HCT116 (cell line): ENCODE measurements around the gene EIF2AK3. TPM values are rescaled to one million over a fixed set of nuclear protein-coding genes. Genes with fewer than 3 reads are reported as not detected.

ENCODE experiments used
- ATAC-seq: fragments of 200-7000 bp; cut with Tn5 transposase; 2 replicates; pipeline ENCODE4 v1.9.1; 2020; ENCODE audit warnings: mild to moderate bottlenecking, moderate library complexity
- BruUV-seq: library from RNA; stranded (reverse); fragments of 400-500 nt; replicated peaks from 2 replicates; lab custom pipeline; 2021; lab: Mats Ljungman, UMichigan
- CTCF ChIA-PET: fragments of 300-600 bp; sonication (Branson Sonifier 250); formaldehyde crosslinking; loops from one replicate; lab custom pipeline; 2021; ENCODE audit warnings: antibody characterized with exemption; lab: Charles Lee
- POLR2A ChIA-PET: fragments of 300-600, 350-600 bp; sonication (Branson Sonifier 250); formaldehyde crosslinking; loops from one replicate; lab custom pipeline; 2021; ENCODE audit warnings: antibody characterized with exemption; lab: Charles Lee
- RAD21 ChIA-PET, 2 experiments: fragments of 300-600 bp; sonication (Branson Sonifier 250); formaldehyde crosslinking; loops; one replicate each; lab custom pipeline; 2023; ENCODE audit warnings: low total read pairs in 2 of 2; ENCODE audit not compliant: uncharacterized antibody in 2 of 2, unreplicated experiment in 2 of 2, low non-redundant PET in 1 of 2; lab: Charles Lee
- DNase-seq: peaks from one replicate; pipeline ENCODE4 v3.0.0-alpha.2; 2010; ENCODE audit warnings: low read depth, low spot score
- H2AFZ ChIP-seq: fragments of 200-600 bp; shearing (Covaris generic), sonication (generic); 2 replicates; pipeline ENCODE4 v1.6.1; 2017; ENCODE audit warnings: low read depth, mixed run types, mixed read lengths, antibody characterized with exemption, low read length; ENCODE audit not compliant: poor library complexity, severe bottlenecking
- H3K27ac ChIP-seq: 2 replicates; pipeline ENCODE4 v1.5.1; 2012; ENCODE audit warnings: low read depth, low read length
- H3K27me3 ChIP-seq: fragments of 200-600 bp; sonication (generic); 2 replicates; pipeline ENCODE4 v1.6.1; 2016; ENCODE audit warnings: mixed run types, low read length, mixed read lengths; ENCODE audit not compliant: insufficient read depth
- H3K36me3 ChIP-seq, 2 experiments: fragments of 200-500 bp in 1 of 2; fragments of 200-600 bp in 1 of 2; sonication (Bioruptor generic) in 1 of 2; sonication (generic) in 1 of 2; 2 replicates each; pipeline versions ENCODE4 v1.5.1 to v1.6.1; 2014 to 2016; ENCODE audit warnings: low read length in 2 of 2, inconsistent platforms in 1 of 2, mixed read lengths in 1 of 2, mixed run types in 1 of 2; ENCODE audit not compliant: insufficient read depth in 2 of 2, control insufficient read depth in 1 of 2
- H3K4me1 ChIP-seq, 2 experiments: fragments of 200-600 bp in 1 of 2; sonication (generic) in 1 of 2; 2 replicates each; pipeline versions ENCODE4 v1.5.1 to v1.6.1; 2012 to 2017; ENCODE audit warnings: low read length in 2 of 2, inconsistent platforms in 1 of 2, mild to moderate bottlenecking in 1 of 2, mixed read lengths in 1 of 2, mixed run types in 1 of 2, moderate library complexity in 1 of 2; ENCODE audit not compliant: insufficient read depth in 2 of 2, control insufficient read depth in 1 of 2
- H3K4me2 ChIP-seq: fragments of 200-600 bp; sonication (generic); 2 replicates; pipeline ENCODE4 v1.6.1; 2017; ENCODE audit warnings: mixed run types, low read length, mixed read lengths
- H3K4me3 ChIP-seq, 2 experiments: fragments of 200-600 bp in 1 of 2; sonication (generic) in 1 of 2; replicated peaks in 1 of 2; 2 replicates each; pipeline ENCODE4 v1.5.1; 2011 to 2016; ENCODE audit warnings: low read length in 2 of 2, control low read depth in 1 of 2, low read depth in 1 of 2, mild to moderate bottlenecking in 1 of 2, mixed read lengths in 1 of 2, mixed run types in 1 of 2
- H3K79me2 ChIP-seq: fragments of 200-600 bp; sonication (generic); 2 replicates; pipeline ENCODE4 v1.6.1; 2017; ENCODE audit warnings: mild to moderate bottlenecking, mixed run types, low read length, moderate library complexity, mixed read lengths; ENCODE audit not compliant: insufficient read depth
- H3K9ac ChIP-seq: fragments of 200-600 bp; sonication (generic); 2 replicates; pipeline ENCODE4 v1.6.1; 2016; ENCODE audit warnings: low read length, mixed read lengths
- H3K9me2 ChIP-seq: fragments of 200-600 bp; sonication (generic), shearing (Covaris generic); 2 replicates; pipeline ENCODE4 v1.6.1; 2017; ENCODE audit warnings: mixed run types, mild to moderate bottlenecking, moderate library complexity; ENCODE audit not compliant: insufficient read depth
- H3K9me3 ChIP-seq, 2 experiments: fragments of 200-500 bp in 1 of 2; fragments of 200-600 bp in 1 of 2; sonication (Bioruptor generic) in 1 of 2; sonication (generic) in 1 of 2; 2 replicates each; pipeline ENCODE4 v1.6.1; 2014 to 2017; ENCODE audit warnings: low read length in 2 of 2, mixed read lengths in 2 of 2, inconsistent platforms in 1 of 2, low read depth in 1 of 2, mild to moderate bottlenecking in 1 of 2, mixed run types in 1 of 2, moderate library complexity in 1 of 2; ENCODE audit not compliant: control insufficient read depth in 1 of 2, insufficient read depth in 1 of 2
- H4K20me1 ChIP-seq: fragments of 200-600 bp; sonication (generic), shearing (Covaris generic); 2 replicates; pipeline ENCODE4 v1.6.1; 2017; ENCODE audit warnings: mixed run types, mild to moderate bottlenecking, moderate library complexity; ENCODE audit not compliant: insufficient read depth
- CBX3 ChIP-seq: IDR thresholded peaks from 2 replicates; pipeline ENCODE4 v1.6.1; 2012; ENCODE audit warnings: low read depth
- CEBPB ChIP-seq: IDR thresholded peaks from 2 replicates; pipeline ENCODE4 v1.6.1; 2012; ENCODE audit warnings: low read depth
- EGR1 ChIP-seq: IDR thresholded peaks from 2 replicates; pipeline ENCODE4 v1.6.1; 2012; ENCODE audit warnings: low read depth
- EZH2 ChIP-seq: fragments of 200-600 bp; sonication (generic); IDR thresholded peaks from 2 replicates; pipeline ENCODE4 v1.6.1; 2017; ENCODE audit warnings: antibody characterized with exemption, mixed run types
- EZH2phosphoT487 ChIP-seq: fragments of 200-600 bp; IDR thresholded peaks from 2 replicates; pipeline ENCODE4 v1.6.1; 2018; ENCODE audit warnings: antibody characterized with exemption, borderline replicate concordance
- FOSL1 ChIP-seq: IDR thresholded peaks from 2 replicates; pipeline ENCODE4 v1.6.1; 2012; ENCODE audit warnings: low read depth
- JUND ChIP-seq: IDR thresholded peaks from 2 replicates; pipeline ENCODE4 v1.6.1; 2012
- POLR2A ChIP-seq: IDR thresholded peaks from 2 replicates; pipeline ENCODE4 v1.7.0; 2011; ENCODE audit warnings: borderline replicate concordance; ENCODE audit not compliant: insufficient read depth, insufficient read length; ENCODE audit errors: extremely low read depth
- RAD21 ChIP-seq: IDR thresholded peaks from 2 replicates; pipeline ENCODE4 v1.6.1; 2012; ENCODE audit warnings: low read depth, mild to moderate bottlenecking
- SIN3A ChIP-seq: IDR thresholded peaks from 2 replicates; pipeline ENCODE4 v1.6.1; 2012; ENCODE audit warnings: low read depth
- SP1 ChIP-seq: IDR thresholded peaks from 2 replicates; pipeline ENCODE4 v1.6.1; 2012; ENCODE audit warnings: low read depth
- TCF7L2 ChIP-seq: IDR thresholded peaks from 2 replicates; pipeline ENCODE4 v1.7.0; 2011; ENCODE audit warnings: borderline replicate concordance, inconsistent platforms; ENCODE audit not compliant: insufficient read depth, insufficient read length; ENCODE audit errors: extremely low read depth
- YY1 ChIP-seq: IDR thresholded peaks from 2 replicates; pipeline ENCODE4 v1.6.1; 2011; ENCODE audit warnings: low read length, low read depth, moderate library complexity, mild to moderate bottlenecking; ENCODE audit not compliant: insufficient replicate concordance; ENCODE audit errors: extremely low read depth
- ZNF274 ChIP-seq: fragments of 200-500 bp; sonication (Bioruptor generic); IDR thresholded peaks from 2 replicates; pipeline ENCODE4 v1.6.1; 2014; ENCODE audit warnings: mild to moderate bottlenecking, low read depth, low read length, inconsistent platforms
- intact Hi-C: fragments of 100-400 bp; cut with micrococcal nuclease; formaldehyde crosslinking; loops from 2 replicates; pipeline ENCODE4 v1.10.0; 2022
- total RNA-seq: library from RNA; stranded (reverse); gene quantifications from one replicate; pipeline ENCODE4 v1.2.1, GENCODE V29; 2021; ENCODE audit not compliant: unreplicated experiment
- TF ChIP-seq, protein P1 (sequence below): IDR thresholded peaks from 2 replicates; pipeline ENCODE4 v1.6.1; 2012
- TF ChIP-seq, protein P2 (sequence below), 3 experiments: fragments of 200-600 bp in 1 of 3; sonication (generic) in 1 of 3; IDR thresholded peaks in 2 of 3; conservative IDR thresholded peaks in 1 of 3; 2 replicates each; pipeline ENCODE4 v1.5.1; 2012 to 2017; ENCODE audit warnings: low read depth in 2 of 3, low read length in 2 of 3, antibody characterized with exemption in 1 of 3, borderline replicate concordance in 1 of 3, control low read depth in 1 of 3, mild to moderate bottlenecking in 1 of 3, mixed read lengths in 1 of 3, mixed run types in 1 of 3, moderate library complexity in 1 of 3; ENCODE audit not compliant: insufficient read depth in 1 of 3
- TF ChIP-seq, protein P3 (sequence below): IDR thresholded peaks from 2 replicates; pipeline ENCODE4 v1.6.1; 2011; ENCODE audit warnings: mild to moderate bottlenecking, low read length, moderate library complexity; ENCODE audit not compliant: insufficient replicate concordance; ENCODE audit errors: extremely low read depth

The EIF2AK3 gene
- total RNA-seq, 1 experiment from 2014 or later, result 8.9 TPM

DNA sequence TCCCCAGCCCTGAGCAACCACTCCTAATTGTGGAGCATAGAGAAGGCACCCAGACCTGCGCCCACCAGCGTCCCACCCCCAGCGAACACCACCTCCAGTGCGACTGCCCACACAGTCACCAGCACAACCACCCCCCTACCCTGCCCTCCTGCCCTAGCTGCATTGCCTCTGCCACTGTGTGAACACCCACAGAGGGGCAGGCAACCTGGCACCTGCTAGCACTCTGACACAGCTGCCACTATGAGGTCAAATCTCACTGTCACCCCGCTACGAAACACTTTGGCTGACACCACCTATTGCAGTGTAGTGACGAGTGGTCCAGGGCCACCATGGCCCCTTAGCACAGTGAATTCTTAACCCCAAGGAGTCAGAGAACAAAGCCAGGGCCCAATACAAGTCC is 14.1 kb upstream of the EIF2AK3 start:
- Histone ChIP-seq H3K36me3 (no peaks in the 10 kb centered on the region), H3K9me3 (no peaks in the 10 kb centered on the region), H3K4me1 (peaks cover 12 to 15% of the 10 kb centered on the region in 2 experiments; a peak in 3 of 4 replicates), H2AFZ (no peak overlapping the region), H3K79me2 (no peaks in the 10 kb centered on the region), H3K27me3 (no peaks in the 10 kb centered on the region)
- no peak for ATAC-seq
- no TSS peak for BruUV-seq
- CTCF ChIA-PET, result no interaction called here
- TF ChIP-seq EGR1, result no peak
- no peak for TF ChIP-seq SP1
- TF ChIP-seq JUND, result no peak
- TF ChIP-seq RAD21, result no peak
- no peak for TF ChIP-seq TCF7L2
- TF ChIP-seq, protein P1, sequence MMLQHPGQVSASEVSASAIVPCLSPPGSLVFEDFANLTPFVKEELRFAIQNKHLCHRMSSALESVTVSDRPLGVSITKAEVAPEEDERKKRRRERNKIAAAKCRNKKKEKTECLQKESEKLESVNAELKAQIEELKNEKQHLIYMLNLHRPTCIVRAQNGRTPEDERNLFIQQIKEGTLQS, result no peak
- TF ChIP-seq, protein P2, sequence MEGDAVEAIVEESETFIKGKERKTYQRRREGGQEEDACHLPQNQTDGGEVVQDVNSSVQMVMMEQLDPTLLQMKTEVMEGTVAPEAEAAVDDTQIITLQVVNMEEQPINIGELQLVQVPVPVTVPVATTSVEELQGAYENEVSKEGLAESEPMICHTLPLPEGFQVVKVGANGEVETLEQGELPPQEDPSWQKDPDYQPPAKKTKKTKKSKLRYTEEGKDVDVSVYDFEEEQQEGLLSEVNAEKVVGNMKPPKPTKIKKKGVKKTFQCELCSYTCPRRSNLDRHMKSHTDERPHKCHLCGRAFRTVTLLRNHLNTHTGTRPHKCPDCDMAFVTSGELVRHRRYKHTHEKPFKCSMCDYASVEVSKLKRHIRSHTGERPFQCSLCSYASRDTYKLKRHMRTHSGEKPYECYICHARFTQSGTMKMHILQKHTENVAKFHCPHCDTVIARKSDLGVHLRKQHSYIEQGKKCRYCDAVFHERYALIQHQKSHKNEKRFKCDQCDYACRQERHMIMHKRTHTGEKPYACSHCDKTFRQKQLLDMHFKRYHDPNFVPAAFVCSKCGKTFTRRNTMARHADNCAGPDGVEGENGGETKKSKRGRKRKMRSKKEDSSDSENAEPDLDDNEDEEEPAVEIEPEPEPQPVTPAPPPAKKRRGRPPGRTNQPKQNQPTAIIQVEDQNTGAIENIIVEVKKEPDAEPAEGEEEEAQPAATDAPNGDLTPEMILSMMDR (IDR thresholded peaks at IDR 0.05 in 2 of 3, conservative IDR thresholded peaks at IDR 0.05 in 1 of 3; ENCODE audit: borderline replicate concordance in 1 of 3, insufficient read depth in 1 of 3, low read depth in 2 of 3, low read length in 2 of 3), result no peak
- no peak for TF ChIP-seq SIN3A
- no peak for TF ChIP-seq EZH2
- no peak for TF ChIP-seq FOSL1
- no peak for TF ChIP-seq YY1
- no peak for TF ChIP-seq CEBPB
- no peak for TF ChIP-seq EZH2phosphoT487
- no peak for TF ChIP-seq CBX3
- TF ChIP-seq, protein P3, sequence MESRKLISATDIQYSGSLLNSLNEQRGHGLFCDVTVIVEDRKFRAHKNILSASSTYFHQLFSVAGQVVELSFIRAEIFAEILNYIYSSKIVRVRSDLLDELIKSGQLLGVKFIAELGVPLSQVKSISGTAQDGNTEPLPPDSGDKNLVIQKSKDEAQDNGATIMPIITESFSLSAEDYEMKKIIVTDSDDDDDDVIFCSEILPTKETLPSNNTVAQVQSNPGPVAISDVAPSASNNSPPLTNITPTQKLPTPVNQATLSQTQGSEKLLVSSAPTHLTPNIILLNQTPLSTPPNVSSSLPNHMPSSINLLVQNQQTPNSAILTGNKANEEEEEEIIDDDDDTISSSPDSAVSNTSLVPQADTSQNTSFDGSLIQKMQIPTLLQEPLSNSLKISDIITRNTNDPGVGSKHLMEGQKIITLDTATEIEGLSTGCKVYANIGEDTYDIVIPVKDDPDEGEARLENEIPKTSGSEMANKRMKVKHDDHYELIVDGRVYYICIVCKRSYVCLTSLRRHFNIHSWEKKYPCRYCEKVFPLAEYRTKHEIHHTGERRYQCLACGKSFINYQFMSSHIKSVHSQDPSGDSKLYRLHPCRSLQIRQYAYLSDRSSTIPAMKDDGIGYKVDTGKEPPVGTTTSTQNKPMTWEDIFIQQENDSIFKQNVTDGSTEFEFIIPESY, result no peak
- TF ChIP-seq ZNF274, result no peak
- no peak for TF ChIP-seq POLR2A
- TF ChIP-seq, all 23 proteins: peak for 0
- Histone ChIP-seq H4K20me1 (no peaks in the 10 kb centered on the region), H3K9me2 (no peaks in the 10 kb centered on the region), H3K4me3 (no peak overlapping the region), H3K9ac (no peak overlapping the region), H3K4me2 (no peak overlapping the region), H3K27ac (no peak overlapping the region)
- RAD21 ChIA-PET, result no interaction called here
- POLR2A ChIA-PET, result no interaction called here
- DNase-seq, result no peak
- intact Hi-C loops, result no loop called here
